HCT116 (cell line): ENCODE results near the gene KIAA0319L.

ENCODE experiments used
- CEBPB ChIP-seq: IDR thresholded peaks from 2 replicates; pipeline ENCODE4 v1.6.1; 2012; ENCODE audit warnings: low read depth
- CTCF ChIP-seq, 3 experiments: fragments of 200-600 bp in 1 of 3; sonication (generic) in 1 of 3; IDR thresholded peaks in 2 of 3; conservative IDR thresholded peaks in 1 of 3; 2 replicates each; pipeline ENCODE4 v1.5.1; 2012 to 2017; ENCODE audit warnings: low read depth in 2 of 3, low read length in 2 of 3, antibody characterized with exemption in 1 of 3, borderline replicate concordance in 1 of 3, control low read depth in 1 of 3, mild to moderate bottlenecking in 1 of 3, mixed read lengths in 1 of 3, mixed run types in 1 of 3, moderate library complexity in 1 of 3; ENCODE audit not compliant: insufficient read depth in 1 of 3
- EZH2 ChIP-seq: fragments of 200-600 bp; sonication (generic); IDR thresholded peaks from 2 replicates; pipeline ENCODE4 v1.6.1; 2017; ENCODE audit warnings: antibody characterized with exemption, mixed run types
- EZH2phosphoT487 ChIP-seq: fragments of 200-600 bp; IDR thresholded peaks from 2 replicates; pipeline ENCODE4 v1.6.1; 2018; ENCODE audit warnings: antibody characterized with exemption, borderline replicate concordance
- POLR2A ChIP-seq: IDR thresholded peaks from 2 replicates; pipeline ENCODE4 v1.7.0; 2011; ENCODE audit warnings: borderline replicate concordance; ENCODE audit not compliant: insufficient read depth, insufficient read length; ENCODE audit errors: extremely low read depth
- POLR2AphosphoS5 ChIP-seq: IDR thresholded peaks from 2 replicates; pipeline ENCODE4 v1.6.1; 2011; ENCODE audit warnings: mild to moderate bottlenecking, low read depth, low read length, moderate library complexity
- RAD21 ChIP-seq: IDR thresholded peaks from 2 replicates; pipeline ENCODE4 v1.6.1; 2012; ENCODE audit warnings: low read depth, mild to moderate bottlenecking
- SIN3A ChIP-seq: IDR thresholded peaks from 2 replicates; pipeline ENCODE4 v1.6.1; 2012; ENCODE audit warnings: low read depth
- SP1 ChIP-seq: IDR thresholded peaks from 2 replicates; pipeline ENCODE4 v1.6.1; 2012; ENCODE audit warnings: low read depth
- YY1 ChIP-seq: IDR thresholded peaks from 2 replicates; pipeline ENCODE4 v1.6.1; 2011; ENCODE audit warnings: low read length, low read depth, moderate library complexity, mild to moderate bottlenecking; ENCODE audit not compliant: insufficient replicate concordance; ENCODE audit errors: extremely low read depth
- TF ChIP-seq, protein P1 (sequence below): IDR thresholded peaks from 2 replicates; pipeline ENCODE4 v1.6.1; 2012; ENCODE audit warnings: low read depth
- TF ChIP-seq, protein P2 (sequence below): IDR thresholded peaks from 2 replicates; pipeline ENCODE4 v1.6.1; 2011; ENCODE audit warnings: mild to moderate bottlenecking, low read length, moderate library complexity; ENCODE audit not compliant: insufficient replicate concordance; ENCODE audit errors: extremely low read depth

- TF ChIP-seq RAD21, result no peak
- no peak for TF ChIP-seq EZH2phosphoT487
- no peak for TF ChIP-seq CTCF (IDR thresholded peaks at IDR 0.05 in 2 of 3, conservative IDR thresholded peaks at IDR 0.05 in 1 of 3; ENCODE audit: borderline replicate concordance in 1 of 3, insufficient read depth in 1 of 3, low read depth in 2 of 3, low read length in 2 of 3)
- TF ChIP-seq, protein P1, sequence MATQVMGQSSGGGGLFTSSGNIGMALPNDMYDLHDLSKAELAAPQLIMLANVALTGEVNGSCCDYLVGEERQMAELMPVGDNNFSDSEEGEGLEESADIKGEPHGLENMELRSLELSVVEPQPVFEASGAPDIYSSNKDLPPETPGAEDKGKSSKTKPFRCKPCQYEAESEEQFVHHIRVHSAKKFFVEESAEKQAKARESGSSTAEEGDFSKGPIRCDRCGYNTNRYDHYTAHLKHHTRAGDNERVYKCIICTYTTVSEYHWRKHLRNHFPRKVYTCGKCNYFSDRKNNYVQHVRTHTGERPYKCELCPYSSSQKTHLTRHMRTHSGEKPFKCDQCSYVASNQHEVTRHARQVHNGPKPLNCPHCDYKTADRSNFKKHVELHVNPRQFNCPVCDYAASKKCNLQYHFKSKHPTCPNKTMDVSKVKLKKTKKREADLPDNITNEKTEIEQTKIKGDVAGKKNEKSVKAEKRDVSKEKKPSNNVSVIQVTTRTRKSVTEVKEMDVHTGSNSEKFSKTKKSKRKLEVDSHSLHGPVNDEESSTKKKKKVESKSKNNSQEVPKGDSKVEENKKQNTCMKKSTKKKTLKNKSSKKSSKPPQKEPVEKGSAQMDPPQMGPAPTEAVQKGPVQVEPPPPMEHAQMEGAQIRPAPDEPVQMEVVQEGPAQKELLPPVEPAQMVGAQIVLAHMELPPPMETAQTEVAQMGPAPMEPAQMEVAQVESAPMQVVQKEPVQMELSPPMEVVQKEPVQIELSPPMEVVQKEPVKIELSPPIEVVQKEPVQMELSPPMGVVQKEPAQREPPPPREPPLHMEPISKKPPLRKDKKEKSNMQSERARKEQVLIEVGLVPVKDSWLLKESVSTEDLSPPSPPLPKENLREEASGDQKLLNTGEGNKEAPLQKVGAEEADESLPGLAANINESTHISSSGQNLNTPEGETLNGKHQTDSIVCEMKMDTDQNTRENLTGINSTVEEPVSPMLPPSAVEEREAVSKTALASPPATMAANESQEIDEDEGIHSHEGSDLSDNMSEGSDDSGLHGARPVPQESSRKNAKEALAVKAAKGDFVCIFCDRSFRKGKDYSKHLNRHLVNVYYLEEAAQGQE, result no peak
- no peak for TF ChIP-seq POLR2A
- no peak for TF ChIP-seq POLR2AphosphoS5
- no peak for TF ChIP-seq YY1
- TF ChIP-seq SP1, result no peak
- TF ChIP-seq EZH2, result no peak
- no peak for TF ChIP-seq SIN3A
- TF ChIP-seq CEBPB, result no peak
- TF ChIP-seq, protein P2, sequence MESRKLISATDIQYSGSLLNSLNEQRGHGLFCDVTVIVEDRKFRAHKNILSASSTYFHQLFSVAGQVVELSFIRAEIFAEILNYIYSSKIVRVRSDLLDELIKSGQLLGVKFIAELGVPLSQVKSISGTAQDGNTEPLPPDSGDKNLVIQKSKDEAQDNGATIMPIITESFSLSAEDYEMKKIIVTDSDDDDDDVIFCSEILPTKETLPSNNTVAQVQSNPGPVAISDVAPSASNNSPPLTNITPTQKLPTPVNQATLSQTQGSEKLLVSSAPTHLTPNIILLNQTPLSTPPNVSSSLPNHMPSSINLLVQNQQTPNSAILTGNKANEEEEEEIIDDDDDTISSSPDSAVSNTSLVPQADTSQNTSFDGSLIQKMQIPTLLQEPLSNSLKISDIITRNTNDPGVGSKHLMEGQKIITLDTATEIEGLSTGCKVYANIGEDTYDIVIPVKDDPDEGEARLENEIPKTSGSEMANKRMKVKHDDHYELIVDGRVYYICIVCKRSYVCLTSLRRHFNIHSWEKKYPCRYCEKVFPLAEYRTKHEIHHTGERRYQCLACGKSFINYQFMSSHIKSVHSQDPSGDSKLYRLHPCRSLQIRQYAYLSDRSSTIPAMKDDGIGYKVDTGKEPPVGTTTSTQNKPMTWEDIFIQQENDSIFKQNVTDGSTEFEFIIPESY, result no peak
Observed at GRCh38 chr1:35509558-35509957, 47.6 kb downstream of the KIAA0319L start.
